ENCODE data around the gene SLC19A2. TPM values are rescaled to one million over a fixed set of nuclear protein-coding genes. Genes with fewer than 3 reads are reported as not detected.

The SLC19A2 gene
- total and polyA plus RNA-seq, 2 of the 13 experiments (the other 11 are each of a cell fraction or from before 2014, with no cell fraction given) = 30.4 to 56.0 TPM

DNA sequence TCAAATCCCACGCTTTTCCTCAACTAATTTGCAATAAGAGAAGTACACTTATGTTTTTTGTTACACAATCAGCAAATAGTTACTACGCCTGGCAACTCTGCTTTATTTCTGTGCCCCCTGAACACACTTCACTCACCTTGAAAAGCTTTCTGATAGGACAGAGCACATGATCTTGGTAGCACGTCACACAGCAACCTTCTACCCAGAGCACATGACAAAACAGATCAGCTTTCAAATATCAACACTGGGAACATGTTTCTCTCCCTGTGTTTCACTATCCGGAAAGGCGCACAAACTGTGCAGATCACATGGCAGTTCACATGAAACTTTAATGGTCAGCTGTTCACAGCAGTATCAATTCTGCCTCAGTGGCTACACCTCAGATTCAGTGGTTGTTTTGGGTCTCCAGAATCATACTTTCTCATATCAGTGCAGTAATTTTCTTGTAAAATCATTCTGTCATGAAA is 2.2 kb downstream of the SLC19A2 start (continued):
- TF ChIP-seq, protein P1, sequence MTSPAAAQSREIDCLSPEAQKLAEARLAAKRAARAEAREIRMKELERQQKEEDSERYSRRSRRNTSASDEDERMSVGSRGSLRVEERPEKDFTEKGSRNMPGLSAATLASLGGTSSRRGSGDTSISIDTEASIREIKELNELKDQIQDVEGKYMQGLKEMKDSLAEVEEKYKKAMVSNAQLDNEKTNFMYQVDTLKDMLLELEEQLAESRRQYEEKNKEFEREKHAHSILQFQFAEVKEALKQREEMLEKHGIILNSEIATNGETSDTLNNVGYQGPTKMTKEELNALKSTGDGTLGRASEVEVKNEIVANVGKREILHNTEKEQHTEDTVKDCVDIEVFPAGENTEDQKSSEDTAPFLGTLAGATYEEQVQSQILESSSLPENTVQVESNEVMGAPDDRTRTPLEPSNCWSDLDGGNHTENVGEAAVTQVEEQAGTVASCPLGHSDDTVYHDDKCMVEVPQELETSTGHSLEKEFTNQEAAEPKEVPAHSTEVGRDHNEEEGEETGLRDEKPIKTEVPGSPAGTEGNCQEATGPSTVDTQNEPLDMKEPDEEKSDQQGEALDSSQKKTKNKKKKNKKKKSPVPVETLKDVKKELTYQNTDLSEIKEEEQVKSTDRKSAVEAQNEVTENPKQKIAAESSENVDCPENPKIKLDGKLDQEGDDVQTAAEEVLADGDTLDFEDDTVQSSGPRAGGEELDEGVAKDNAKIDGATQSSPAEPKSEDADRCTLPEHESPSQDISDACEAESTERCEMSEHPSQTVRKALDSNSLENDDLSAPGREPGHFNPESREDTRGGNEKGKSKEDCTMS (CRISPR knock-in tag; conservative IDR thresholded peaks at IDR 0.05) = no peak
- TF ChIP-seq ZNF883 (CRISPR knock-in tag; IDR thresholded peaks at IDR 0.05; ENCODE audit: not compliant biosample characterization) (no peak), ZNF326 (CRISPR knock-in tag; IDR thresholded peaks at IDR 0.05; ENCODE audit: borderline replicate concordance) (no peak), GLI4 (CRISPR knock-in tag; IDR thresholded peaks at IDR 0.05; ENCODE audit: borderline replicate concordance) (no peak), ZFP1 (CRISPR knock-in tag; IDR thresholded peaks at IDR 0.05) (no peak), CREB1 (IDR thresholded peaks at IDR 0.05) (peak; percentile 76), CREB1 (CRISPR knock-in tag; IDR thresholded peaks at IDR 0.05) (peak; percentile 75), CHD4 (IDR thresholded peaks at IDR 0.05; ENCODE audit: borderline replicate concordance, low read length) (no peak), CCDC6 (CRISPR knock-in tag; IDR thresholded peaks at IDR 0.05) (no peak), ZFP90 (CRISPR knock-in tag; IDR thresholded peaks at IDR 0.05; ENCODE audit: borderline replicate concordance) (no peak)
- TF ChIP-seq, protein P2, sequence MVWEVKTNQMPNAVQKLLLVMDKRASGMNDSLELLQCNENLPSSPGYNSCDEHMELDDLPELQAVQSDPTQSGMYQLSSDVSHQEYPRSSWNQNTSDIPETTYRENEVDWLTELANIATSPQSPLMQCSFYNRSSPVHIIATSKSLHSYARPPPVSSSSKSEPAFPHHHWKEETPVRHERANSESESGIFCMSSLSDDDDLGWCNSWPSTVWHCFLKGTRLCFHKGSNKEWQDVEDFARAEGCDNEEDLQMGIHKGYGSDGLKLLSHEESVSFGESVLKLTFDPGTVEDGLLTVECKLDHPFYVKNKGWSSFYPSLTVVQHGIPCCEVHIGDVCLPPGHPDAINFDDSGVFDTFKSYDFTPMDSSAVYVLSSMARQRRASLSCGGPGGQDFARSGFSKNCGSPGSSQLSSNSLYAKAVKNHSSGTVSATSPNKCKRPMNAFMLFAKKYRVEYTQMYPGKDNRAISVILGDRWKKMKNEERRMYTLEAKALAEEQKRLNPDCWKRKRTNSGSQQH (CRISPR knock-in tag; IDR thresholded peaks at IDR 0.05; ENCODE audit: low read depth) = 0 out of 2 replicates have a peak, but pooled peaks have one; percentile 26
- TF ChIP-seq, protein P3, sequence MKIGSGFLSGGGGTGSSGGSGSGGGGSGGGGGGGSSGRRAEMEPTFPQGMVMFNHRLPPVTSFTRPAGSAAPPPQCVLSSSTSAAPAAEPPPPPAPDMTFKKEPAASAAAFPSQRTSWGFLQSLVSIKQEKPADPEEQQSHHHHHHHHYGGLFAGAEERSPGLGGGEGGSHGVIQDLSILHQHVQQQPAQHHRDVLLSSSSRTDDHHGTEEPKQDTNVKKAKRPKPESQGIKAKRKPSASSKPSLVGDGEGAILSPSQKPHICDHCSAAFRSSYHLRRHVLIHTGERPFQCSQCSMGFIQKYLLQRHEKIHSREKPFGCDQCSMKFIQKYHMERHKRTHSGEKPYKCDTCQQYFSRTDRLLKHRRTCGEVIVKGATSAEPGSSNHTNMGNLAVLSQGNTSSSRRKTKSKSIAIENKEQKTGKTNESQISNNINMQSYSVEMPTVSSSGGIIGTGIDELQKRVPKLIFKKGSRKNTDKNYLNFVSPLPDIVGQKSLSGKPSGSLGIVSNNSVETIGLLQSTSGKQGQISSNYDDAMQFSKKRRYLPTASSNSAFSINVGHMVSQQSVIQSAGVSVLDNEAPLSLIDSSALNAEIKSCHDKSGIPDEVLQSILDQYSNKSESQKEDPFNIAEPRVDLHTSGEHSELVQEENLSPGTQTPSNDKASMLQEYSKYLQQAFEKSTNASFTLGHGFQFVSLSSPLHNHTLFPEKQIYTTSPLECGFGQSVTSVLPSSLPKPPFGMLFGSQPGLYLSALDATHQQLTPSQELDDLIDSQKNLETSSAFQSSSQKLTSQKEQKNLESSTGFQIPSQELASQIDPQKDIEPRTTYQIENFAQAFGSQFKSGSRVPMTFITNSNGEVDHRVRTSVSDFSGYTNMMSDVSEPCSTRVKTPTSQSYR (CRISPR knock-in tag; IDR thresholded peaks at IDR 0.05; ENCODE audit: borderline replicate concordance) = no peak
- TF ChIP-seq, protein P4, sequence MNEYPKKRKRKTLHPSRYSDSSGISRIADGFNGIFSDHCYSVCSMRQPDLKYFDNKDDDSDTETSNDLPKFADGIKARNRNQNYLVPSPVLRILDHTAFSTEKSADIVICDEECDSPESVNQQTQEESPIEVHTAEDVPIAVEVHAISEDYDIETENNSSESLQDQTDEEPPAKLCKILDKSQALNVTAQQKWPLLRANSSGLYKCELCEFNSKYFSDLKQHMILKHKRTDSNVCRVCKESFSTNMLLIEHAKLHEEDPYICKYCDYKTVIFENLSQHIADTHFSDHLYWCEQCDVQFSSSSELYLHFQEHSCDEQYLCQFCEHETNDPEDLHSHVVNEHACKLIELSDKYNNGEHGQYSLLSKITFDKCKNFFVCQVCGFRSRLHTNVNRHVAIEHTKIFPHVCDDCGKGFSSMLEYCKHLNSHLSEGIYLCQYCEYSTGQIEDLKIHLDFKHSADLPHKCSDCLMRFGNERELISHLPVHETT (CRISPR knock-in tag; conservative IDR thresholded peaks at IDR 0.05) = no peak
- TF ChIP-seq, protein P5, sequence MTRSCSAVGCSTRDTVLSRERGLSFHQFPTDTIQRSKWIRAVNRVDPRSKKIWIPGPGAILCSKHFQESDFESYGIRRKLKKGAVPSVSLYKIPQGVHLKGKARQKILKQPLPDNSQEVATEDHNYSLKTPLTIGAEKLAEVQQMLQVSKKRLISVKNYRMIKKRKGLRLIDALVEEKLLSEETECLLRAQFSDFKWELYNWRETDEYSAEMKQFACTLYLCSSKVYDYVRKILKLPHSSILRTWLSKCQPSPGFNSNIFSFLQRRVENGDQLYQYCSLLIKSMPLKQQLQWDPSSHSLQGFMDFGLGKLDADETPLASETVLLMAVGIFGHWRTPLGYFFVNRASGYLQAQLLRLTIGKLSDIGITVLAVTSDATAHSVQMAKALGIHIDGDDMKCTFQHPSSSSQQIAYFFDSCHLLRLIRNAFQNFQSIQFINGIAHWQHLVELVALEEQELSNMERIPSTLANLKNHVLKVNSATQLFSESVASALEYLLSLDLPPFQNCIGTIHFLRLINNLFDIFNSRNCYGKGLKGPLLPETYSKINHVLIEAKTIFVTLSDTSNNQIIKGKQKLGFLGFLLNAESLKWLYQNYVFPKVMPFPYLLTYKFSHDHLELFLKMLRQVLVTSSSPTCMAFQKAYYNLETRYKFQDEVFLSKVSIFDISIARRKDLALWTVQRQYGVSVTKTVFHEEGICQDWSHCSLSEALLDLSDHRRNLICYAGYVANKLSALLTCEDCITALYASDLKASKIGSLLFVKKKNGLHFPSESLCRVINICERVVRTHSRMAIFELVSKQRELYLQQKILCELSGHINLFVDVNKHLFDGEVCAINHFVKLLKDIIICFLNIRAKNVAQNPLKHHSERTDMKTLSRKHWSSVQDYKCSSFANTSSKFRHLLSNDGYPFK (CRISPR knock-in tag; IDR thresholded peaks at IDR 0.05; ENCODE audit: borderline replicate concordance) = no peak
- TF ChIP-seq, protein P6, sequence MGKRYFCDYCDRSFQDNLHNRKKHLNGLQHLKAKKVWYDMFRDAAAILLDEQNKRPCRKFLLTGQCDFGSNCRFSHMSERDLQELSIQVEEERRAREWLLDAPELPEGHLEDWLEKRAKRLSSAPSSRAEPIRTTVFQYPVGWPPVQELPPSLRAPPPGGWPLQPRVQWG (CRISPR knock-in tag; IDR thresholded peaks at IDR 0.05; ENCODE audit: borderline replicate concordance, low read depth) = no peak
- TF ChIP-seq, protein P7, sequence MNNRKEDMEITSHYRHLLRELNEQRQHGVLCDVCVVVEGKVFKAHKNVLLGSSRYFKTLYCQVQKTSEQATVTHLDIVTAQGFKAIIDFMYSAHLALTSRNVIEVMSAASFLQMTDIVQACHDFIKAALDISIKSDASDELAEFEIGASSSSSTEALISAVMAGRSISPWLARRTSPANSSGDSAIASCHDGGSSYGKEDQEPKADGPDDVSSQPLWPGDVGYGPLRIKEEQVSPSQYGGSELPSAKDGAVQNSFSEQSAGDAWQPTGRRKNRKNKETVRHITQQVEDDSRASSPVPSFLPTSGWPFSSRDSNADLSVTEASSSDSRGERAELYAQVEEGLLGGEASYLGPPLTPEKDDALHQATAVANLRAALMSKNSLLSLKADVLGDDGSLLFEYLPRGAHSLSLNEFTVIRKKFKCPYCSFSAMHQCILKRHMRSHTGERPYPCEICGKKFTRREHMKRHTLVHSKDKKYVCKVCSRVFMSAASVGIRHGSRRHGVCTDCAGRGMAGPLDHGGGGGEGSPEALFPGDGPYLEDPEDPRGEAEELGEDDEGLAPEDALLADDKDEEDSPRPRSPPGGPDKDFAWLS (CRISPR knock-in tag; IDR thresholded peaks at IDR 0.05; ENCODE audit: borderline replicate concordance) = no peak

Data from HepG2 (cell line).